Gastrocnemius medialis (tissue), 4 donors: ENCODE data around the gene FUT7. TPM values are rescaled to one million over a fixed set of nuclear protein-coding genes. Genes with fewer than 3 reads are reported as not detected.
"Not testable (repeated sequence)": the region's sequence is repeated elsewhere in the genome, so short reads cannot be mapped to it uniquely, and the experiment has no call there.

Experiments
- ATAC-seq, 2 donors: fragments of 150-250 bp; one replicate each; pipeline ENCODE4 v1.9.1; 2016
- DNase-seq, 2 donors: peaks; one replicate each; pipeline ENCODE4 v3.0.0-alpha.2; 2019
- H3K27ac ChIP-seq, 4 donors: fragments of 200-600 bp; sonication (generic); 1 replicate in 1 of 4; 2 replicates in 3 of 4; pipeline ENCODE4 v1.5.1; 2016 to 2018; ENCODE audit warnings: mild to moderate bottlenecking in 2 of 4, moderate library complexity in 1 of 4
- H3K27me3 ChIP-seq, 3 donors: fragments of 200-600 bp; sonication (generic) in 2 of 3; 1 replicate in 1 of 3; 2 replicates in 2 of 3; pipeline versions ENCODE4 v1.5.1 to v1.6.0; 2016 to 2019; ENCODE audit warnings: mild to moderate bottlenecking in 1 of 3, moderate library complexity in 1 of 3
- H3K36me3 ChIP-seq, 2 donors: fragments of 200-600 bp; sonication (generic) in 1 of 2; one replicate each; pipeline ENCODE4 v1.5.1; 2017 to 2018
- H3K4me1 ChIP-seq, 2 donors: fragments of 200-600 bp; sonication (generic) in 1 of 2; one replicate each; pipeline ENCODE4 v1.5.1; 2016 to 2017; ENCODE audit warnings: mild to moderate bottlenecking in 2 of 2
- H3K4me3 ChIP-seq, 4 donors: fragments of 200-600 bp; sonication (generic) in 3 of 4; 1 replicate in 1 of 4; 2 replicates in 3 of 4; pipeline ENCODE4 v1.5.1; 2016 to 2019; ENCODE audit warnings: mild to moderate bottlenecking in 2 of 4
- H3K9me3 ChIP-seq, 3 donors: fragments of 200-600 bp; sonication (generic) in 2 of 3; 1 replicate in 1 of 3; 2 replicates in 2 of 3; pipeline ENCODE4 v1.5.1; 2016 to 2019
- POLR2A ChIP-seq, 2 donors: fragments of 450-650 bp; IDR thresholded peaks; one replicate each; pipeline ENCODE4 v1.6.1; 2017; ENCODE audit warnings: antibody characterized with exemption in 2 of 2, mild to moderate bottlenecking in 2 of 2, moderate library complexity in 2 of 2
- in situ Hi-C, 4 donors: fragments of 200-750 bp; cut with MboI; loops; one replicate each; pipeline versions ENCODE4 v1.15.0 to v1.8.0; 2017; ENCODE audit warnings: low sequenced_read_pairs in 4 of 4
- intact Hi-C: fragments of 100-400 bp; cut with DNase I; formaldehyde crosslinking; loops from one replicate; pipeline ENCODE4 v1.15.1; 2023; ENCODE audit warnings: low total_unique reads
- total RNA-seq, 4 donors: library from RNA; depleted of rRNA; stranded (reverse); fragments of >200 nt; gene quantifications; one replicate each; pipeline versions ENCODE4 v1.1.0 to v1.2.3, GENCODE V29; 2016
- TF ChIP-seq, protein P1 (sequence below), 5 experiments: fragments of 450-650 bp in 3 of 5; fragments of 200-600 bp in 2 of 5; sonication (generic) in 2 of 5; IDR thresholded peaks in 4 of 5; conservative IDR thresholded peaks in 1 of 5; 1 replicate in 4 of 5; 2 replicates in 1 of 5; pipeline ENCODE4 v1.5.1; 2016 to 2019; ENCODE audit warnings: antibody characterized with exemption in 5 of 5, mild to moderate bottlenecking in 3 of 5, moderate library complexity in 3 of 5

The FUT7 gene
- total RNA-seq, 4 donors from 2014 or later = not detected

DNA sequence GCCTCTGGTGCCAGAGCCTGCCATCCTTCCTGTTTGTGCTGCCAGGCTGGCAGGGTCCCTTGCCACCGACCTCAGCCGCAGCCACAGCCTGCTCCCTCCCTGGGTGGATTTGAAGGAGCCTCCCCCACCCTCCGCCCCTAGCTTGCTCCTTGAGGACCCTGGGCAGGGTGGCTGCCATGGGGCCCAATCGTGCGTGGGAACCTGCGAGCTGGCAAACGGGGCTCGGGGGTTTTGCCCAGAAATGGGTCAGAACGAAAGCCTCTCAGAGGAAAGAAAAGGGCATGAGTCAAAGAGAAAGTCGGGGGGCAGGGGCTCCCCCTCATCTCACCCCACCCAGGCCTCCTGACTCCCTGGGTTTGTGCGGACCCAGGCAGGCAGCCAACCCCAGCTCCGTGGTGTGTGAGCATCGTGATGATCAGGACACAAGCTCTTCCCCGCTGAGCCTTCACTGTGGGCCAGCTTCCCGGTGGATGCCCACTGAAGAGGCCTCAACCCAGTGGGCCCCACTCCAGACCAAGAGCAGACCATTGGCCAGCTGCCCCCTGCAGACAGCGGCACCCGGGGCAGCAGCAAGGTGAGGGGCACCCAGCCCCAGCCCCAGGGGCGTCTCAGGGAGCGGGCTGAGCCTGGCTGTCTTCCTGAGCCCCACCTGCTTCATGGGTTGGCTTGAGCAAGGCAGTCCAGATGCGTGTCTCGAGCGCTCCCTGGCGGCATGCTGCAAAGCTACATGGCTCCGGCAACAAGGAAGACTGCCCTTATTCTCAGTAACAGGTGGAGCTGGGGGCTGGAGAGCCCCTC, 3.0 kb upstream of the FUT7 start:
- DNase-seq (peak; percentile 55 to 66), ATAC-seq (peak; percentile 73 to 93)
- in situ Hi-C loops (loop anchor here (5.0 to 10.0 kb wide), 3 partner anchors 90 to 250 kb away; partner anchors contain the start of genes C8G (in 1 of the 4) and FBXW5 (in 1 of the 4)), intact Hi-C loops (loop anchor here (1.0 kb wide), 1 partner anchor 248 kb away; no protein-coding TSS in a partner anchor)
- Histone ChIP-seq H3K4me1 (peaks cover 0 to 3% of the 10 kb centered on the region in 2 donors), H3K4me3 (no peak overlapping the region), H3K27me3 (peaks cover 0 to 6% (median 0%) of the 10 kb centered on the region in 3 donors), H3K36me3 (peaks cover 0 to 5% of the 10 kb centered on the region in 2 donors), H3K27ac (no peak overlapping the region), H3K9me3 (no peaks in the 10 kb centered on the region)
- TF ChIP-seq, protein P1, sequence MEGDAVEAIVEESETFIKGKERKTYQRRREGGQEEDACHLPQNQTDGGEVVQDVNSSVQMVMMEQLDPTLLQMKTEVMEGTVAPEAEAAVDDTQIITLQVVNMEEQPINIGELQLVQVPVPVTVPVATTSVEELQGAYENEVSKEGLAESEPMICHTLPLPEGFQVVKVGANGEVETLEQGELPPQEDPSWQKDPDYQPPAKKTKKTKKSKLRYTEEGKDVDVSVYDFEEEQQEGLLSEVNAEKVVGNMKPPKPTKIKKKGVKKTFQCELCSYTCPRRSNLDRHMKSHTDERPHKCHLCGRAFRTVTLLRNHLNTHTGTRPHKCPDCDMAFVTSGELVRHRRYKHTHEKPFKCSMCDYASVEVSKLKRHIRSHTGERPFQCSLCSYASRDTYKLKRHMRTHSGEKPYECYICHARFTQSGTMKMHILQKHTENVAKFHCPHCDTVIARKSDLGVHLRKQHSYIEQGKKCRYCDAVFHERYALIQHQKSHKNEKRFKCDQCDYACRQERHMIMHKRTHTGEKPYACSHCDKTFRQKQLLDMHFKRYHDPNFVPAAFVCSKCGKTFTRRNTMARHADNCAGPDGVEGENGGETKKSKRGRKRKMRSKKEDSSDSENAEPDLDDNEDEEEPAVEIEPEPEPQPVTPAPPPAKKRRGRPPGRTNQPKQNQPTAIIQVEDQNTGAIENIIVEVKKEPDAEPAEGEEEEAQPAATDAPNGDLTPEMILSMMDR (IDR thresholded peaks at IDR 0.05 in 4 of 5, conservative IDR thresholded peaks at IDR 0.05 in 1 of 5) = peak; percentile 81 to 96 (median 91)
- TF ChIP-seq POLR2A (IDR thresholded peaks at IDR 0.05) = no peak

DNA sequence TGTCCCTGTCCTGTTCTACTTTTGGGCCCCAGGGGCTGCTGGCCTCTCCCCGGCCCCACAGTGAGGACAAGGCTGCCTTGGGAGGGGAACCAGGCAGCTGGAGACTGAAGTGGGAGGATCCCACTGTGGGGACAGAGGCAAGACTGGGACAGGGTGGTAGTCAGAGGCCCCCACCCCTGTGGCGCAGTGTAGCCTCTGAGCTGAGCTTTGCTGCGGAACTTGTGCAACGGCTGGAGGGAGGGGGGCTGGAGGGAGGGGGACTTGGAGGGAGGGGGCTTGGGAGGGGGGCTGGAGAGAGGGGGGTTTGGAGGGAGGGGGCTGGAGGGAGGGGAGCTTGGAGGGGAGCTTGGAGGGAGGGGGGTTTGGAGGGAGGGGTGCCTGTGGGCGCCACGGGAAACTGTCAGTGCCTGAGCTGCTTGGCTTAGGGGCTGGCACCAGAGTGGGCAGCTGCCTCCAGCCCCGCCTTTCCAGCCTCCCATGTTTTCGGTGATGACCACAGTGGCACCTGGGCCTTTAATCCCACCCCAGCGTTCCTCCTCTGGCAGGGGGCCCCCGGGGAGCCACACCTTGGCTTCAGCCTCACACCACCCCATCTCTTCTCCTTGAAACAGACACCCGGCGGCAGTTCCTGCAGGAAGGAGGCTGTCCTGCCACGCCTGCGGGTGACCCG, 2.3 kb upstream of the FUT7 start:
- DNase-seq (no peak), ATAC-seq (no peak)
- Histone ChIP-seq H3K27ac (no peak overlapping the region), H3K4me1 (peaks cover 2 to 5% of the 10 kb centered on the region in 2 donors), H3K27me3 (peaks cover 0 to 6% (median 0%) of the 10 kb centered on the region in 3 donors), H3K4me3 (peak overlapping the region in 1 of 4 donors; percentile 12), H3K9me3 (no peaks in the 10 kb centered on the region), H3K36me3 (no peaks in the 10 kb centered on the region)
- in situ Hi-C loops (loop anchor here in 3 of 4 donors (5.0 to 10.0 kb wide), 3 partner anchors 89 to 249 kb away; partner anchors contain the start of genes C8G (in 1 of the 3) and FBXW5 (in 1 of the 3)), intact Hi-C loops (no loop called here)
- TF ChIP-seq, protein P1 (IDR thresholded peaks at IDR 0.05 in 4 of 5, conservative IDR thresholded peaks at IDR 0.05 in 1 of 5) = no peak
- no peak for TF ChIP-seq POLR2A (IDR thresholded peaks at IDR 0.05)

DNA sequence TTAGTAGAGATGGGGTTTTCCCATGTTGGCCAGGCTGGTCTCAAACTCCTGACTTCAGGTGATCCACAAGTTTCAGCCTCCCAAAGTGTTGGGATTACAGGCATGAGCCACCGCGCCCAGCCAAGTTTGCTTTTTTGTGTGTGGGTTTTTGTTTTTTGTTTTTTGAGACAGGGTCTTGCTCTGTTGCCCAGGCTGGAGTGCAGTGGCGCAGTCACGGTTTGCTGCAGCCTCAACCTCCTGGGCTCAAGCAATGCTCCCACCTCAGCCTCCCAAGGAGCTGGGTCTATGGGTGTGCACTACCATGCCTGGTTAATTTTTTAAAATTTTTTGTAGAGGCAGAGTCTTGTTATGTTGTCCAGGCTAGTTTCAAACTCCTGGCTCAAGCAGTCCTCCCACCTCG, 1.6 kb upstream of the FUT7 start:
- in situ Hi-C loops = loop anchor here in 3 of 4 donors (5.0 to 10.0 kb wide), 3 partner anchors 89 to 249 kb away; partner anchors contain the start of genes C8G (in 1 of the 3) and FBXW5 (in 1 of the 3)
- intact Hi-C loops, DNase-seq, H3K36me3 ChIP-seq, H3K9me3 ChIP-seq, H3K27ac ChIP-seq, ATAC-seq, H3K27me3 ChIP-seq: not testable (repeated sequence)
- Histone ChIP-seq H3K4me1 (peaks cover 9 to 12% of the 10 kb centered on the region in 2 donors), H3K4me3 (peak overlapping the region in 1 of 4 donors; percentile 12)

DNA sequence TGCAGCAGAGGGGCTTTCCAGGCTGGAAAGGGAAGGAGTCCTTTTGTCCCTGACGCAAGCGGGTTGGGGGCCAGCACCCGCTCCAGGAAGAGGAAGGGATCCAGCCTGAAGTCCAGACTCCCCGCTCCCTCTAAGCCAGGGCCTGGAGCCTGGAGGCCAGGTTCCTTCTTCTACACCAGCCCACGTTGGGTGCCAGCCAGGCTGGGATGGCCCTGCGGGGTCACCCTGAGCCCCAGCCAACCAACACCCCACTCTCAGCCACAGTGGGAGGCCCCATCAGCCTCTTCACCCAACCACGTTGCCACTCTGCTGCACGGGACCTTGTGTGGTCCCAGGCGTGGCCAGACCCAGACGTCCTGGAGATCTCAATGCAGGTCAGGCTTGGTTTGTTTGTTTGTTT, 970 bp upstream of the FUT7 start:
- intact Hi-C loops = no loop called here
- Histone ChIP-seq H3K4me3 (peak overlapping the region in 1 of 4 donors; percentile 12), H3K4me1 (peaks cover 11 to 13% of the 10 kb centered on the region in 2 donors), H3K9me3 (no peaks in the 10 kb centered on the region), H3K27me3 (peaks cover 0 to 6% (median 0%) of the 10 kb centered on the region in 3 donors), H3K27ac (no peak overlapping the region), H3K36me3 (no peaks in the 10 kb centered on the region)
- DNase-seq (peak; percentile 35 to 53), ATAC-seq (no peak)
- in situ Hi-C loops = loop anchor here in 3 of 4 donors (5.0 to 10.0 kb wide), 3 partner anchors 88 to 248 kb away; partner anchors contain the start of genes C8G (in 1 of the 3) and FBXW5 (in 1 of the 3)
- TF ChIP-seq POLR2A (IDR thresholded peaks at IDR 0.05) = no peak
- TF ChIP-seq, protein P1 (IDR thresholded peaks at IDR 0.05 in 4 of 5, conservative IDR thresholded peaks at IDR 0.05 in 1 of 5) = no peak
